Keratinocyte (primary cell): Measurements from ENCODE around the gene PALS2.

Experiments used
- EZH2 ChIP-seq: IDR thresholded peaks from one replicate; pipeline ENCODE4 v1.6.1; 2012; ENCODE audit warnings: inconsistent platforms, mild to moderate bottlenecking, low read length, moderate library complexity
- TF ChIP-seq, protein P1 (sequence below), 3 experiments: IDR thresholded peaks in 1 of 3; conservative IDR thresholded peaks in 1 of 3; optimal IDR thresholded peaks in 1 of 3; 2 replicates in 2 of 3; 3 replicates in 1 of 3; pipeline versions ENCODE3 to v1.5.1; 2011; ENCODE audit warnings: low read length in 3 of 3, mild to moderate bottlenecking in 3 of 3, moderate library complexity in 2 of 3, control low read depth in 1 of 3, inconsistent platforms in 1 of 3; ENCODE audit not compliant: insufficient read depth in 2 of 3; ENCODE audit errors: extremely low read depth in 1 of 3

DNA sequence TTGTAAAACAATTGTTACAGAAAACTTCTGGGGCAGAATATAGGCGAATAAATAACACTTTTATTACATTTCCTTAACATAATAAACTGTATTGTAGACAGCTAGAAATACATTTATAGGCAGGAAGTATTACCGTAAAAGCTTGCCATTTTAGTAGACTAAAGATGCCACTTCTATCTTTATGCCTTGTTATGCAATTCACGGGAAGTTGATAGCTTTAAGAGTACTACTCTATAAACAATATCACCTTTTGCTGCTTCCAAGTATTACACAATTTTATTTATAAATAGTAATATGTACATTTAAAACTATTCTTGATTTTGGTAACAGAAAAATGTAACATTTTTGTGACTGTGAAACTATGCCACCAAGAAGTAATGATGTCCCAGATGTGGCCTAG lies 37.9 kb downstream of the PALS2 start:
- TF ChIP-seq EZH2, result no peak
- TF ChIP-seq, protein P1, sequence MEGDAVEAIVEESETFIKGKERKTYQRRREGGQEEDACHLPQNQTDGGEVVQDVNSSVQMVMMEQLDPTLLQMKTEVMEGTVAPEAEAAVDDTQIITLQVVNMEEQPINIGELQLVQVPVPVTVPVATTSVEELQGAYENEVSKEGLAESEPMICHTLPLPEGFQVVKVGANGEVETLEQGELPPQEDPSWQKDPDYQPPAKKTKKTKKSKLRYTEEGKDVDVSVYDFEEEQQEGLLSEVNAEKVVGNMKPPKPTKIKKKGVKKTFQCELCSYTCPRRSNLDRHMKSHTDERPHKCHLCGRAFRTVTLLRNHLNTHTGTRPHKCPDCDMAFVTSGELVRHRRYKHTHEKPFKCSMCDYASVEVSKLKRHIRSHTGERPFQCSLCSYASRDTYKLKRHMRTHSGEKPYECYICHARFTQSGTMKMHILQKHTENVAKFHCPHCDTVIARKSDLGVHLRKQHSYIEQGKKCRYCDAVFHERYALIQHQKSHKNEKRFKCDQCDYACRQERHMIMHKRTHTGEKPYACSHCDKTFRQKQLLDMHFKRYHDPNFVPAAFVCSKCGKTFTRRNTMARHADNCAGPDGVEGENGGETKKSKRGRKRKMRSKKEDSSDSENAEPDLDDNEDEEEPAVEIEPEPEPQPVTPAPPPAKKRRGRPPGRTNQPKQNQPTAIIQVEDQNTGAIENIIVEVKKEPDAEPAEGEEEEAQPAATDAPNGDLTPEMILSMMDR (optimal IDR thresholded peaks at IDR 0.05 in 1 of 3, IDR thresholded peaks at IDR 0.05 in 1 of 3, conservative IDR thresholded peaks at IDR 0.05 in 1 of 3; ENCODE audit: extremely low read depth in 1 of 3, insufficient read depth in 2 of 3, low read length in 3 of 3), result no peak
